ENCODE data around the gene HOXA2.

- no peak for TF ChIP-seq CTCF (IDR thresholded peaks at IDR 0.05)
- no peak for TF ChIP-seq EP300 (IDR thresholded peaks at IDR 0.05)
Observed at GRCh38 chr7:27138985-27139333, 36.5 kb upstream of the HOXA2 start.
